Chondrocyte (in vitro differentiated cells): ENCODE data around the gene PCSK4. TPM values are rescaled to one million over a fixed set of nuclear protein-coding genes. Genes with fewer than 3 reads are reported as not detected.

ENCODE experiments used
- DNase-seq: peaks from one replicate; pipeline ENCODE4 v3.0.0; 2021; ENCODE audit warnings: mixed read lengths, low spot score
- H3K27ac Mint-ChIP-seq: one replicate; pipeline ENCODE4 v1.8.0; 2021; ENCODE audit warnings: mild to moderate bottlenecking, moderate library complexity, mixed read lengths; ENCODE audit not compliant: unreplicated experiment
- H3K27me3 Mint-ChIP-seq: 2 replicates; pipeline ENCODE4 v1.8.0; 2021; ENCODE audit warnings: low read depth, mixed read lengths
- H3K36me3 Mint-ChIP-seq: 2 replicates; pipeline ENCODE4 v1.8.0; 2021; ENCODE audit warnings: low read depth, mixed read lengths
- H3K4me1 Mint-ChIP-seq: 2 replicates; pipeline ENCODE4 v1.8.0; 2021; ENCODE audit warnings: low read depth, mild to moderate bottlenecking, mixed read lengths
- H3K4me3 Mint-ChIP-seq: one replicate; pipeline ENCODE4 v1.8.0; 2021; ENCODE audit warnings: mild to moderate bottlenecking, moderate library complexity, mixed read lengths; ENCODE audit not compliant: unreplicated experiment
- H3K9me3 Mint-ChIP-seq: 2 replicates; pipeline ENCODE4 v1.8.0; 2021; ENCODE audit warnings: low read depth, mixed read lengths
- CTCF ChIP-seq: fragments of 200-600 bp; sonication (generic); IDR thresholded peaks from 2 replicates; pipeline ENCODE4 v1.5.0; 2021; ENCODE audit warnings: antibody characterized with exemption, mild to moderate bottlenecking, moderate library complexity
- total RNA-seq: library from RNA; stranded (reverse); gene quantifications from 3 replicates; pipeline ENCODE4 v1.2.1, GENCODE V29; 2021

PCSK4 gene
- total RNA-seq, 1 donor from 2014 or later = 3.9 TPM

GRCh38 chr19:1513499-1514294 is 23.5 kb upstream of the PCSK4 start:
- peak overlapping the region; percentile 31 for H3K4me3 Mint-ChIP-seq
- no peaks in the 10 kb centered on the region for H3K9me3 Mint-ChIP-seq
- DNase-seq = no peak
- no peaks in the 10 kb centered on the region for H3K36me3 Mint-ChIP-seq
- peaks cover 4% of the 10 kb centered on the region for H3K27me3 Mint-ChIP-seq
- H3K4me1 Mint-ChIP-seq = peaks cover 14% of the 10 kb centered on the region
- H3K27ac Mint-ChIP-seq = no peak overlapping the region
- TF ChIP-seq CTCF = peak; percentile 83

GRCh38 chr19:1512671-1513498 is 22.7 kb upstream of the PCSK4 start, which contains the start of gene ADAMTSL5:
ADAMTSL5 (minus strand) TSS chr19:1513019; CDS start chr19:1510943, 2,076 bp downstream.
- H3K27me3 Mint-ChIP-seq = no peaks in the 10 kb centered on the region
- peak within 1 kb of the TSS; percentile 60 for H3K4me3 Mint-ChIP-seq
- no peaks in the 10 kb centered on the region for H3K9me3 Mint-ChIP-seq
- no peaks in the 10 kb centered on the region for H3K36me3 Mint-ChIP-seq
- H3K27ac Mint-ChIP-seq = no peak within 1 kb of the TSS
- peak; percentile 20 for TF ChIP-seq CTCF
- no peak for DNase-seq
- H3K4me1 Mint-ChIP-seq = peaks cover 14% of the 10 kb centered on the region

- Mint-ChIP-seq H3K4me1 (peaks cover 19% of the 10 kb centered on the region), H3K9me3 (no peaks in the 10 kb centered on the region), H3K27me3 (no peaks in the 10 kb centered on the region), H3K27ac (no peak overlapping the region), H3K4me3 (peak overlapping the region; percentile 60), H3K36me3 (no peaks in the 10 kb centered on the region)
- DNase-seq = no peak
- no peak for TF ChIP-seq CTCF
Observed at GRCh38 chr19:1511318-1512317, 21.5 kb upstream of the PCSK4 start.

GRCh38 chr19:1510807-1511206 is 20.7 kb upstream of the PCSK4 start:
- H3K27ac Mint-ChIP-seq = no peak overlapping the region
- H3K4me1 Mint-ChIP-seq = peaks cover 19% of the 10 kb centered on the region
- H3K27me3 Mint-ChIP-seq = no peaks in the 10 kb centered on the region

More at GRCh38 chr19:1510807-1511206, 20.7 kb upstream of the PCSK4 start:
- no peak for TF ChIP-seq CTCF
- DNase-seq = no peak
- Mint-ChIP-seq H3K4me3 (no peak overlapping the region), H3K36me3 (no peaks in the 10 kb centered on the region), H3K9me3 (no peaks in the 10 kb centered on the region)
